GM19240 (cell line): Measurements from ENCODE around the gene AMACR.

Source experiments
- DNase-seq: peaks from one replicate; pipeline ENCODE4 v3.0.0; 2011; ENCODE audit warnings: low spot score; ENCODE audit not compliant: insufficient read length

AMACR gene

GRCh38 chr5:34008802-34009201 is 952 bp upstream of the AMACR start:
- DNase-seq, result no peak

- no peak for DNase-seq
These were observed 639 bp downstream of the AMACR start for GRCh38 chr5:34007201-34007620.

- DNase-seq, result no peak
These were observed 2.2 kb downstream of the AMACR start for GRCh38 chr5:34005681-34006080.

- no peak for DNase-seq
These were observed 2.6 kb downstream of the AMACR start for GRCh38 chr5:34005211-34005610.

- DNase-seq, result no peak
These were observed 3.9 kb downstream of the AMACR start for GRCh38 chr5:34003941-34004340.

- no peak for DNase-seq
These were observed 5.1 kb downstream of the AMACR start for GRCh38 chr5:34002629-34003328.

- no peak for DNase-seq
These were observed 6.5 kb downstream of the AMACR start for GRCh38 chr5:34001241-34001841.

GRCh38 chr5:33999978-34000377 is 7.9 kb downstream of the AMACR start:
- no peak for DNase-seq

GRCh38 chr5:33997331-33997983 is 10.4 kb downstream of the AMACR start:
- DNase-seq, result peak; percentile 37

- DNase-seq, result no peak
These were observed 12.0 kb downstream of the AMACR start for GRCh38 chr5:33995865-33996264.

- DNase-seq, result no peak
These were observed 13.0 kb downstream of the AMACR start for GRCh38 chr5:33994845-33995244.

- no peak for DNase-seq
These were observed 15.0 kb downstream of the AMACR start for GRCh38 chr5:33992864-33993263.

GRCh38 chr5:33985447-33985846 is 22.4 kb downstream of the AMACR start:
- DNase-seq, result no peak

- no peak for DNase-seq
These were observed 23.2 kb downstream of the AMACR start, which contains the start of gene SLC45A2 for GRCh38 chr5:33984671-33985124. Gene SLC45A2, minus strand, starts transcription at chr5:33984693. Its CDS starts 110 bp downstream, at chr5:33984583.

- no peak for DNase-seq
These were observed 23.7 kb downstream of the AMACR start for GRCh38 chr5:33984178-33984577.

- no peak for DNase-seq
These were observed 26.3 kb downstream of the AMACR start for GRCh38 chr5:33981408-33982162.

- DNase-seq, result no peak
These were observed 27.8 kb downstream of the AMACR start for GRCh38 chr5:33980030-33980429.

- DNase-seq, result no peak
These were observed 29.5 kb downstream of the AMACR start for GRCh38 chr5:33978306-33978705.

- DNase-seq, result no peak
These were observed 31.5 kb downstream of the AMACR start for GRCh38 chr5:33976307-33976706.

GRCh38 chr5:33975852-33976251 is 32.0 kb downstream of the AMACR start:
- no peak for DNase-seq

- DNase-seq, result no peak
These were observed 34.6 kb downstream of the AMACR start for GRCh38 chr5:33973271-33973670.
